CD1c-positive myeloid dendritic cell (primary cell): ENCODE data around the gene CELA2A.
A peak's percentile ranks its signal among the peaks of the same experiment; 100 is the strongest.

Source experiments
- DNase-seq: peaks from one replicate; pipeline ENCODE4 v3.0.0-alpha.2; 2016; ENCODE audit errors: extremely low spot score

Gene CELA2A

GRCh38 chr1:15456313-15456954, at the start of gene CELA2A:
Gene CELA2A, plus strand, starts transcription at chr1:15456732. Its CDS starts 22 bp downstream, at chr1:15456754.
- no peak for DNase-seq

- DNase-seq, result no peak
Observed at GRCh38 chr1:15407580-15407979, 49.0 kb upstream of the CELA2A start.

GRCh38 chr1:15408890-15409387, 47.6 kb upstream of the CELA2A start:
- DNase-seq, result no peak

- DNase-seq, result peak; percentile 95
Observed at GRCh38 chr1:15409388-15410222, 46.9 kb upstream of the CELA2A start, which contains the start of gene EFHD2. Gene EFHD2, plus strand, starts transcription at chr1:15409888. Its CDS starts 84 bp downstream, at chr1:15409972.

- no peak for DNase-seq
Observed at GRCh38 chr1:15410223-15410883, 46.2 kb upstream of the CELA2A start.

- peak; percentile 23 for DNase-seq
Observed at GRCh38 chr1:15410884-15411245, 45.7 kb upstream of the CELA2A start.

- peak; percentile 90 for DNase-seq
Observed at GRCh38 chr1:15411593-15412137, 44.9 kb upstream of the CELA2A start.

GRCh38 chr1:15412175-15412800, 44.2 kb upstream of the CELA2A start:
- no peak for DNase-seq

GRCh38 chr1:15412843-15413242, 43.7 kb upstream of the CELA2A start:
- DNase-seq, result no peak

GRCh38 chr1:15413563-15414444, 42.7 kb upstream of the CELA2A start:
- DNase-seq, result no peak

GRCh38 chr1:15414445-15414983, 42.0 kb upstream of the CELA2A start:
- DNase-seq, result no peak

- peak; percentile 92 for DNase-seq
Observed at GRCh38 chr1:15417059-15417934, 39.2 kb upstream of the CELA2A start.

GRCh38 chr1:15418806-15419515, 37.6 kb upstream of the CELA2A start:
- DNase-seq, result no peak

- DNase-seq, result no peak
Observed at GRCh38 chr1:15420853-15421465, 35.6 kb upstream of the CELA2A start.

- no peak for DNase-seq
Observed at GRCh38 chr1:15422871-15423270, 33.7 kb upstream of the CELA2A start.

- no peak for DNase-seq
Observed at GRCh38 chr1:15423355-15424077, 33.0 kb upstream of the CELA2A start.

GRCh38 chr1:15424146-15424667, 32.3 kb upstream of the CELA2A start:
- DNase-seq, result no peak
